ENCODE measurements around the gene MGLL.

- TF ChIP-seq, protein P1, sequence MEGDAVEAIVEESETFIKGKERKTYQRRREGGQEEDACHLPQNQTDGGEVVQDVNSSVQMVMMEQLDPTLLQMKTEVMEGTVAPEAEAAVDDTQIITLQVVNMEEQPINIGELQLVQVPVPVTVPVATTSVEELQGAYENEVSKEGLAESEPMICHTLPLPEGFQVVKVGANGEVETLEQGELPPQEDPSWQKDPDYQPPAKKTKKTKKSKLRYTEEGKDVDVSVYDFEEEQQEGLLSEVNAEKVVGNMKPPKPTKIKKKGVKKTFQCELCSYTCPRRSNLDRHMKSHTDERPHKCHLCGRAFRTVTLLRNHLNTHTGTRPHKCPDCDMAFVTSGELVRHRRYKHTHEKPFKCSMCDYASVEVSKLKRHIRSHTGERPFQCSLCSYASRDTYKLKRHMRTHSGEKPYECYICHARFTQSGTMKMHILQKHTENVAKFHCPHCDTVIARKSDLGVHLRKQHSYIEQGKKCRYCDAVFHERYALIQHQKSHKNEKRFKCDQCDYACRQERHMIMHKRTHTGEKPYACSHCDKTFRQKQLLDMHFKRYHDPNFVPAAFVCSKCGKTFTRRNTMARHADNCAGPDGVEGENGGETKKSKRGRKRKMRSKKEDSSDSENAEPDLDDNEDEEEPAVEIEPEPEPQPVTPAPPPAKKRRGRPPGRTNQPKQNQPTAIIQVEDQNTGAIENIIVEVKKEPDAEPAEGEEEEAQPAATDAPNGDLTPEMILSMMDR (IDR thresholded peaks at IDR 0.05): no peak
- TF ChIP-seq SIN3A (IDR thresholded peaks at IDR 0.05; ENCODE audit: borderline replicate concordance, insufficient read depth, low read depth, low read length) (no peak), POLR2AphosphoS5 (IDR thresholded peaks at IDR 0.05; ENCODE audit: low read depth, low read length) (no peak)
Measured at GRCh38 chr3:127740136-127740915, 82.0 kb downstream of the MGLL start.
